SK-N-SH (cell line): ENCODE results near the gene CKAP4. TPM values are rescaled to one million over a fixed set of nuclear protein-coding genes. Genes with fewer than 3 reads are reported as not detected.

Experiments
- CTCF ChIA-PET: fragments of 300-600, 350-600 bp; formaldehyde crosslinking; extraction: SDS; loops from one replicate; lab custom pipeline; 2021; lab: Yijun Ruan, JAX
- POLR2A ChIA-PET: fragments of 350-600 bp; sonication (Branson Sonifier 250); formaldehyde crosslinking; extraction: SDS; loops from one replicate; lab custom pipeline; 2020; ENCODE audit warnings: antibody characterized with exemption, inconsistent platforms; lab: Yijun Ruan, JAX
- DNase-seq: peaks from one replicate; pipeline ENCODE4 v3.0.0; 2012
- H2AFZ ChIP-seq: fragments of 200-600 bp; sonication (generic); 2 replicates; pipeline ENCODE4 v1.8.1; 2016; ENCODE audit warnings: antibody characterized with exemption, mild to moderate bottlenecking, low read depth
- H3F3A ChIP-seq: fragments of 200-600 bp; sonication (generic); replicated peaks from 2 replicates; pipeline ENCODE3; 2016; ENCODE audit warnings: antibody characterized with exemption, mild to moderate bottlenecking; ENCODE audit not compliant: insufficient read depth
- H3K27ac ChIP-seq, 2 experiments: fragments of 200-500 bp in 1 of 2; fragments of 200-600 bp in 1 of 2; sonication (Bioruptor generic) in 1 of 2; sonication (generic), shearing (Covaris generic) in 1 of 2; 2 replicates each; pipeline versions ENCODE4 v1.5.1 to v1.6.1; 2014 to 2016; ENCODE audit warnings: low read depth in 2 of 2, inconsistent platforms in 1 of 2, low read length in 1 of 2, mild to moderate bottlenecking in 1 of 2, mixed read lengths in 1 of 2
- H3K27me3 ChIP-seq: fragments of 200-600 bp; sonication (generic), shearing (Covaris generic); 2 replicates; pipeline ENCODE4 v1.6.1; 2016; ENCODE audit warnings: mixed run types; ENCODE audit not compliant: insufficient read depth
- H3K36me3 ChIP-seq, 2 experiments: fragments of 200-500 bp in 1 of 2; fragments of 200-600 bp in 1 of 2; sonication (Bioruptor generic) in 1 of 2; sonication (generic) in 1 of 2; replicated peaks in 1 of 2; 2 replicates each; pipeline versions ENCODE3 to v1.5.1; 2014 to 2016; ENCODE audit warnings: low read length in 1 of 2, mild to moderate bottlenecking in 1 of 2; ENCODE audit not compliant: insufficient read depth in 2 of 2, control insufficient read depth in 1 of 2
- H3K4me1 ChIP-seq, 2 experiments: fragments of 200-500 bp in 1 of 2; fragments of 200-600 bp in 1 of 2; sonication (Bioruptor generic) in 1 of 2; sonication (generic), shearing (Covaris generic) in 1 of 2; 2 replicates each; pipeline versions ENCODE4 v1.5.1 to v1.6.1; 2014 to 2016; ENCODE audit warnings: low read depth in 1 of 2, low read length in 1 of 2, mixed run types in 1 of 2; ENCODE audit not compliant: insufficient read depth in 2 of 2, control insufficient read depth in 1 of 2
- H3K4me2 ChIP-seq: fragments of 200-600 bp; sonication (generic), shearing (Covaris generic); 2 replicates; pipeline ENCODE4 v1.6.1; 2017; ENCODE audit warnings: mixed run types
- H3K4me3 ChIP-seq, 2 experiments: fragments of 200-500 bp in 1 of 2; fragments of 200-600 bp in 1 of 2; sonication (Bioruptor generic) in 1 of 2; sonication (generic), shearing (Covaris generic) in 1 of 2; 2 replicates each; pipeline versions ENCODE4 v1.5.1 to v1.8.1; 2014 to 2016; ENCODE audit warnings: low read depth in 2 of 2, inconsistent platforms in 1 of 2, low read length in 1 of 2, mild to moderate bottlenecking in 1 of 2, mixed read lengths in 1 of 2, moderate library complexity in 1 of 2
- H3K79me2 ChIP-seq: fragments of 200-600 bp; sonication (generic); 2 replicates; pipeline ENCODE4 v1.8.1; 2017; ENCODE audit warnings: mild to moderate bottlenecking; ENCODE audit not compliant: insufficient read depth
- H3K9ac ChIP-seq: fragments of 200-600 bp; sonication (generic); 2 replicates; pipeline ENCODE4 v1.6.1; 2017; ENCODE audit warnings: mixed run types
- H3K9me2 ChIP-seq: fragments of 200-600 bp; sonication (generic); 2 replicates; pipeline ENCODE4 v1.6.1; 2017; ENCODE audit warnings: mixed run types
- H3K9me3 ChIP-seq: fragments of 200-600 bp; sonication (generic); 2 replicates; pipeline ENCODE4 v1.6.1; 2017; ENCODE audit warnings: mixed run types, mild to moderate bottlenecking, moderate library complexity
- H4K20me1 ChIP-seq: fragments of 200-600 bp; sonication (generic); 2 replicates; pipeline ENCODE4 v1.6.1; 2017; ENCODE audit warnings: mild to moderate bottlenecking, mixed run types; ENCODE audit not compliant: insufficient read depth
- CTCF ChIP-seq: fragments of 200-600 bp; sonication (generic); IDR thresholded peaks from 2 replicates; pipeline ENCODE4 v1.6.1; 2017; ENCODE audit warnings: antibody characterized with exemption, mild to moderate bottlenecking, moderate library complexity
- EP300 ChIP-seq, 2 experiments: IDR thresholded peaks; 2 replicates each; pipeline versions ENCODE4 v1.4.0 to v1.6.1; 2012; ENCODE audit warnings: borderline replicate concordance in 1 of 2, low read depth in 1 of 2, low read length in 1 of 2
- FOXJ3 ChIP-seq: sonication (generic); formaldehyde crosslinking; IDR thresholded peaks from 2 replicates; pipeline ENCODE4 v1.5.1; 2020; ENCODE audit warnings: mild to moderate bottlenecking, missing genetic modification reagents
- GABPA ChIP-seq: IDR thresholded peaks from 2 replicates; pipeline ENCODE4 v1.4.0; 2012; ENCODE audit warnings: low read depth, mild to moderate bottlenecking
- IRF3 ChIP-seq: fragments of 150-350 bp; IDR thresholded peaks from 2 replicates; pipeline ENCODE4 v1.6.1; 2016; ENCODE audit warnings: mild to moderate bottlenecking, low read depth, low read length
- JUND ChIP-seq: IDR thresholded peaks from 2 replicates; pipeline ENCODE4 v1.4.0; 2012
- MEF2A ChIP-seq: IDR thresholded peaks from 2 replicates; pipeline ENCODE4 v1.4.0; 2012; ENCODE audit warnings: low read depth, borderline replicate concordance
- NFIC ChIP-seq: IDR thresholded peaks from 2 replicates; pipeline ENCODE4 v1.4.0; 2012; ENCODE audit warnings: borderline replicate concordance
- NRF1 ChIP-seq: IDR thresholded peaks from 2 replicates; pipeline ENCODE4 v1.6.1; 2012; ENCODE audit warnings: low read depth, mild to moderate bottlenecking, low read length
- PBX3 ChIP-seq: IDR thresholded peaks from 2 replicates; pipeline ENCODE4; 2012
- POLR2AphosphoS5 ChIP-seq: IDR thresholded peaks from 2 replicates; pipeline ENCODE4 v1.6.1; 2012; ENCODE audit warnings: low read depth, low read length
- REST ChIP-seq: IDR thresholded peaks from 2 replicates; pipeline ENCODE4 v1.6.1; 2012; ENCODE audit warnings: mild to moderate bottlenecking, low read depth, low read length, moderate library complexity
- RFX5 ChIP-seq: IDR thresholded peaks from 2 replicates; pipeline ENCODE4 v1.6.1; 2012; ENCODE audit warnings: mild to moderate bottlenecking, improper control_type of control experiment, low read length
- SMC3 ChIP-seq: IDR thresholded peaks from 2 replicates; pipeline ENCODE4 v1.6.1; 2012; ENCODE audit warnings: low read depth, low read length, improper control_type of control experiment
- TCF12 ChIP-seq: IDR thresholded peaks from 2 replicates; pipeline ENCODE4 v1.4.0; 2012
- TEAD4 ChIP-seq: IDR thresholded peaks from 2 replicates; pipeline ENCODE4 v1.4.0; 2012; ENCODE audit warnings: mild to moderate bottlenecking, borderline replicate concordance; ENCODE audit not compliant: insufficient read depth
- USF1 ChIP-seq: IDR thresholded peaks from 2 replicates; pipeline ENCODE4 v1.4.0; 2012; ENCODE audit warnings: low read depth, borderline replicate concordance
- YY1 ChIP-seq: IDR thresholded peaks from 2 replicates; pipeline ENCODE4 v1.4.0; 2012; ENCODE audit warnings: low read depth, mild to moderate bottlenecking
- WGBS: methylation state at CpG from one replicate; pipeline ENCODE4 v1.1.6; 2017; ENCODE audit warnings: low lambda C conversion rate; 5-methylcytosine and 5-hydroxymethylcytosine counted together
- polyA plus RNA-seq, 3 experiments: library from polyadenylated mRNA; depleted of rRNA; stranded (reverse); fragments of >200 nt; gene quantifications; 2 replicates each; pipeline ENCODE4 v1.2.3, GENCODE V29; 2012

CKAP4 gene
- polyA plus RNA-seq, 1 of the 3 experiments (the other 2 are of a cell fraction) = 113 TPM

GRCh38 chr12:106269150-106269771, 21.4 kb upstream of the CKAP4 start:
- POLR2A ChIA-PET = no interaction called here
- Histone ChIP-seq H3K4me3 (no peak overlapping the region), H3K4me2 (no peak overlapping the region), H2AFZ (no peak overlapping the region), H3K4me1 (no peaks in the 10 kb centered on the region), H3K9ac (no peak overlapping the region)
- no peak for TF ChIP-seq YY1
- TF ChIP-seq GABPA = no peak
- TF ChIP-seq POLR2AphosphoS5 = no peak
- TF ChIP-seq USF1 = no peak
- TF ChIP-seq EP300 (IDR thresholded peaks at IDR 0.05; ENCODE audit: borderline replicate concordance in 1 of 2, low read depth in 1 of 2, low read length in 1 of 2) = no peak
- TF ChIP-seq, all 33 proteins: peak for 0
- H3K27me3 ChIP-seq = no peaks in the 10 kb centered on the region
- no peaks in the 10 kb centered on the region for H4K20me1 ChIP-seq
- H3K9me3 ChIP-seq = no peaks in the 10 kb centered on the region
- no peaks in the 10 kb centered on the region for H3K79me2 ChIP-seq
- WGBS = 90% methylated on average over 7 of the region's 7 CpGs
- H3F3A ChIP-seq = peaks cover 4% of the 10 kb centered on the region
- no peaks in the 10 kb centered on the region for H3K9me2 ChIP-seq
- H3K27ac ChIP-seq = no peak overlapping the region
- no peak for DNase-seq
- CTCF ChIA-PET = interaction anchor here (1.0 to 1.4 kb wide), 3 partner anchors 11 to 43 kb away, joined by 3 to 5 read pairs (median 5); no protein-coding TSS in a partner anchor
- no peaks in the 10 kb centered on the region for H3K36me3 ChIP-seq

- no peak overlapping the region for H3K4me3 ChIP-seq
- ChIA-PET POLR2A (interaction anchor here (0.7 kb wide), 1 partner anchor 100 kb away, joined by 3 read pairs; no protein-coding TSS in a partner anchor), CTCF (no interaction called here)
- no peaks in the 10 kb centered on the region for H3K4me1 ChIP-seq
- H3K27me3 ChIP-seq = no peaks in the 10 kb centered on the region
- no peaks in the 10 kb centered on the region for H3K9me3 ChIP-seq
- no peaks in the 10 kb centered on the region for H3K36me3 ChIP-seq
- no peak overlapping the region for H3K4me2 ChIP-seq
- H3K9me2 ChIP-seq = no peaks in the 10 kb centered on the region
- no peaks in the 10 kb centered on the region for H3K79me2 ChIP-seq
- H2AFZ ChIP-seq = no peak overlapping the region
- no peak overlapping the region for H3K9ac ChIP-seq
- 54% methylated on average over 2 of the region's 2 CpGs for WGBS
- no peak for DNase-seq
- no peak overlapping the region for H3K27ac ChIP-seq
- peaks cover 4% of the 10 kb centered on the region for H3F3A ChIP-seq
- H4K20me1 ChIP-seq = no peaks in the 10 kb centered on the region
- TF ChIP-seq REST (no peak), NRF1 (no peak), EP300 (IDR thresholded peaks at IDR 0.05; ENCODE audit: borderline replicate concordance in 1 of 2, low read depth in 1 of 2, low read length in 1 of 2) (no peak), IRF3 (no peak), USF1 (no peak), RFX5 (no peak), FOXJ3 (no peak), TEAD4 (no peak), PBX3 (no peak), JUND (no peak), CTCF (no peak), NFIC (no peak), MEF2A (no peak), SMC3 (no peak), GABPA (no peak), TCF12 (no peak)
These were observed 19.7 kb upstream of the CKAP4 start for GRCh38 chr12:106267535-106267934.
